ENCODE results near the gene CDCA3. TPM values are rescaled to one million over a fixed set of nuclear protein-coding genes. Genes with fewer than 3 reads are reported as not detected.

CDCA3 gene
- total RNA-seq, 4 donors from 2014 or later, result 0.25 to 4.4 (median 0.65) TPM

DNA sequence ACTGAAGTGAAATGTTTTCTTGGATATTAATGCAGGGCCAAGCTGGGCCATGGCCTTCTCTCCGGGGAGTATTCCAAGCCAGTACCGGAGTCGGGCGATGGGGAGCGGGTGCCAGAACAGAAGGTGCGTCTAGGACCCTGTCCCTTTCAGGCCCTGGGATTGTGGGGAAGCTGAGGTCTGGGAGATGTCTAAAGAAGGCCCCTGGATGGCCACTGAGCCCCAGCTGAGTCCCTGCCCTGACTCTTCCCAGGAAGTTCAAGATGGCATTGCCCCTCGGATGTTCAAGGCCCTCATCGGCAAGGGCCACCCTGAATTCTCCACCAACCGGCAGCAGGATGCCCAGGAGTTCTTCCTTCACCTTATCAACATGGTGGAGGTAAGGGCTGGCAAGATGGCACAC lies 9.0 kb upstream of the CDCA3 start:
- intact Hi-C loops (cut with DNase I; ENCODE audit: low total_unique reads) (no loop called here), in situ Hi-C loops (cut with MboI; ENCODE audit: low sequenced_read_pairs in 4 of 4) (no loop called here)
- H3K4me3 ChIP-seq, result no peak overlapping the region
- DNase-seq (no peak), ATAC-seq (no peak)
- no peaks in the 10 kb centered on the region for H3K27me3 ChIP-seq
- peaks cover 0 to 98% of the 10 kb centered on the region in 2 donors for H3K36me3 ChIP-seq
- no peaks in the 10 kb centered on the region for H3K9me3 ChIP-seq
- no peak overlapping the region for H3K27ac ChIP-seq
- TF ChIP-seq POLR2A (IDR thresholded peaks at IDR 0.05), result no peak
- TF ChIP-seq, protein P1, sequence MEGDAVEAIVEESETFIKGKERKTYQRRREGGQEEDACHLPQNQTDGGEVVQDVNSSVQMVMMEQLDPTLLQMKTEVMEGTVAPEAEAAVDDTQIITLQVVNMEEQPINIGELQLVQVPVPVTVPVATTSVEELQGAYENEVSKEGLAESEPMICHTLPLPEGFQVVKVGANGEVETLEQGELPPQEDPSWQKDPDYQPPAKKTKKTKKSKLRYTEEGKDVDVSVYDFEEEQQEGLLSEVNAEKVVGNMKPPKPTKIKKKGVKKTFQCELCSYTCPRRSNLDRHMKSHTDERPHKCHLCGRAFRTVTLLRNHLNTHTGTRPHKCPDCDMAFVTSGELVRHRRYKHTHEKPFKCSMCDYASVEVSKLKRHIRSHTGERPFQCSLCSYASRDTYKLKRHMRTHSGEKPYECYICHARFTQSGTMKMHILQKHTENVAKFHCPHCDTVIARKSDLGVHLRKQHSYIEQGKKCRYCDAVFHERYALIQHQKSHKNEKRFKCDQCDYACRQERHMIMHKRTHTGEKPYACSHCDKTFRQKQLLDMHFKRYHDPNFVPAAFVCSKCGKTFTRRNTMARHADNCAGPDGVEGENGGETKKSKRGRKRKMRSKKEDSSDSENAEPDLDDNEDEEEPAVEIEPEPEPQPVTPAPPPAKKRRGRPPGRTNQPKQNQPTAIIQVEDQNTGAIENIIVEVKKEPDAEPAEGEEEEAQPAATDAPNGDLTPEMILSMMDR (IDR thresholded peaks at IDR 0.05 in 4 of 5, conservative IDR thresholded peaks at IDR 0.05 in 1 of 5), result no peak
- no peaks in the 10 kb centered on the region for H3K4me1 ChIP-seq

DNA sequence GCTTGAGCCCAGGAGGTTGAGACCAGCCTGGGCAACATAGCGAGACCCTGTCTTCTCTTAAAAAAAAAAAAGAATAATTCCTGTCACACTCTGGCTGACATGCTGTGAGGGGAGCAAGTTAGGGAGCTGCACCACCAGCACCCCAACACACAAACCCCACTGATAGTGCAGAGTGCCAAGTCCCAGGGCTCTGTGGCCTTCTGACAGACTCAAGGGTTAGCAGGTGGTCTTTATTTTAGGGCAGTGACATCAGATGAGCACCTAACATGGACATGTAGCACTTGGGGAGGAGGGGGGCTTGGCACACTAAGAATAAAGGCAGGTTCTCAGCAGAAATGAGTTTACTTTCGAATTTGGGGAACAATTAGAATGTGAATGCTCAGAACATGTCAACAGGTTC lies 7.7 kb upstream of the CDCA3 start:
- no peak for DNase-seq
- no peak for ATAC-seq
- in situ Hi-C loops (cut with MboI; ENCODE audit: low sequenced_read_pairs in 4 of 4), result no loop called here
- Histone ChIP-seq H3K36me3 (peaks cover 0 to 85% of the 10 kb centered on the region in 2 donors), H3K27me3 (no peaks in the 10 kb centered on the region), H3K27ac (no peak overlapping the region), H3K4me1 (peaks cover under 1 to 3% of the 10 kb centered on the region in 2 donors), H3K9me3 (no peaks in the 10 kb centered on the region), H3K4me3 (no peak overlapping the region)
- no peak for TF ChIP-seq POLR2A (IDR thresholded peaks at IDR 0.05)
- intact Hi-C loops (cut with DNase I; ENCODE audit: low total_unique reads), result loop anchor here (10.0 kb wide), 1 partner anchor 304 kb away; the partner anchor contains the start of gene IFFO1

DNA sequence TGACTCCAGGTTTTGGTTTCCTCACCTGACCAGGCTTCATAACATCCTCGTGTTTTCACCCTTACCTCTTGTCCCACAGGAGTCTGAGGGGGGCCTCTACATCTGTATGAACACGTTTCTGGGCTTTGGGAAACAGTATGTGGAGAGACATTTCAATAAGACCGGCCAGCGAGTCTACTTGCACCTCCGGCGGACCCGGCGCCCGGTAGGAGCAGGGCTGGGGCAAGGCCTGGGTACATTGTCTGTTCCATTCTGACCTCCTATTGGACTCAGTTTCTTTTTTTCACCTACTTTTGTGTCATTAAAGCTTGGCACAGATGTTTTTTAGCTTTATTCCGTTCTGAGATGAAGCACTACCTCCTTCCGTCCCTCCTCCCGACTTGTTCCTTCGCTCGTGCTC lies 4.2 kb upstream of the CDCA3 start:
- no peak for DNase-seq
- H3K27ac ChIP-seq, result no peak overlapping the region
- no peak for ATAC-seq
- TF ChIP-seq POLR2A (IDR thresholded peaks at IDR 0.05), result no peak
- TF ChIP-seq, protein P1 (IDR thresholded peaks at IDR 0.05 in 4 of 5, conservative IDR thresholded peaks at IDR 0.05 in 1 of 5), result no peak
- no peak overlapping the region for H3K4me3 ChIP-seq
- peaks cover 0 to 50% of the 10 kb centered on the region in 2 donors for H3K36me3 ChIP-seq
- in situ Hi-C loops (cut with MboI; ENCODE audit: low sequenced_read_pairs in 4 of 4) (no loop called here), intact Hi-C loops (cut with DNase I; ENCODE audit: low total_unique reads) (loop anchor here (10.0 kb wide), 1 partner anchor 301 kb away; the partner anchor contains the start of gene IFFO1)
- no peaks in the 10 kb centered on the region for H3K27me3 ChIP-seq
- no peaks in the 10 kb centered on the region for H3K9me3 ChIP-seq
- peaks cover 13 to 17% of the 10 kb centered on the region in 2 donors for H3K4me1 ChIP-seq

DNA sequence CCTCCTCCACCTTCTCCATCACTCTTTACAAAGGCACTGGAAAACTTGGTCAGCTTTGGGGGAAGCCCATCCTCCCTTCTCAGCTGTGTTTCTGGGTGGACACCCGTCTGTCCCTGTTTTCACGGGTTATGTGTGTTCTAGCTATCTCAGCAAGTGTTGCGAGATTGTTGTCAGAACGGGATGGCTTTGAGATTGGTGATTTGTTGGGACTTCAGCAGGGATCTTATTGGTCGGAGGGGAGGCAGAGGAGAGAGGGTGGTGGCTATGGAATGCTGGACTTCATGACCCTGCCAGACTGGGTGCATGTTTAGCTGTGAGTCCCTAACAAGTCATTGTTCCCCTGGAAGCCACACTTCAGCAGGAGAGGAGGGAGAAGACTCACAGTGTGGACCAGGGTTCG lies 3.0 kb upstream of the CDCA3 start:
- no peak for DNase-seq
- TF ChIP-seq POLR2A (IDR thresholded peaks at IDR 0.05), result no peak
- TF ChIP-seq, protein P1 (IDR thresholded peaks at IDR 0.05 in 4 of 5, conservative IDR thresholded peaks at IDR 0.05 in 1 of 5), result no peak
- Histone ChIP-seq H3K36me3 (peaks cover 0 to 37% of the 10 kb centered on the region in 2 donors), H3K27ac (peak overlapping the region in 1 of 4 donors; percentile 96), H3K4me1 (peaks cover 13 to 17% of the 10 kb centered on the region in 2 donors), H3K27me3 (no peaks in the 10 kb centered on the region), H3K4me3 (no peak overlapping the region), H3K9me3 (no peaks in the 10 kb centered on the region)
- intact Hi-C loops (cut with DNase I; ENCODE audit: low total_unique reads) (loop anchor here (10.0 kb wide), 1 partner anchor 299 kb away; the partner anchor contains the start of gene IFFO1), in situ Hi-C loops (cut with MboI; ENCODE audit: low sequenced_read_pairs in 4 of 4) (no loop called here)
- no peak for ATAC-seq

DNA sequence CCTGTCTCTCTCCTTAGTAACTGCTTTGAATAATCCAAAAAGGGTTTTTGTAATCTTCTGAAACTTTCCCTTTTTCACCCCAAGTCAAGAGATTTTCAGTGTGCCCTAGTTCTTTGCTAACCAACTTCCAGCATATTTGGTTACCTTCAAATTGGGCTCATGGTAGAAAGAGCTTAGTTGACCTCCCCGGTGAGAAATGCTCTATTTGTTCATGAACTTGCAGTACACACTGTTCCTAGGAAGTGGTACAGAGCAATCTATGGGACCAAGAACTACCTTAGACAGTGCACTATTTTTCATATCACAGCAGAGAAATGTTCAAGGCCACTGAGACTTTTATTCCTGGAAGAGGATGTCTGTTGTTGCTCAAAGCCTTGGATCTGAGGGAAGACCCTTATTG lies 2.5 kb upstream of the CDCA3 start:
- no peak for ATAC-seq
- intact Hi-C loops (cut with DNase I; ENCODE audit: low total_unique reads), result loop anchor here (10.0 kb wide), 1 partner anchor 299 kb away; the partner anchor contains the start of gene IFFO1
- H3K4me1 ChIP-seq, result peaks cover 13 to 17% of the 10 kb centered on the region in 2 donors
- peaks cover 0 to 33% of the 10 kb centered on the region in 2 donors for H3K36me3 ChIP-seq
- no peak for DNase-seq
- peak overlapping the region; percentile 78 to 97 (median 92) for H3K27ac ChIP-seq
- in situ Hi-C loops (cut with MboI; ENCODE audit: low sequenced_read_pairs in 4 of 4), result no loop called here
- H3K4me3 ChIP-seq, result peak overlapping the region in 1 of 4 donors; percentile 68
- H3K27me3 ChIP-seq, result no peaks in the 10 kb centered on the region
- TF ChIP-seq, protein P1 (IDR thresholded peaks at IDR 0.05 in 4 of 5, conservative IDR thresholded peaks at IDR 0.05 in 1 of 5), result no peak
- no peak for TF ChIP-seq POLR2A (IDR thresholded peaks at IDR 0.05)
- no peaks in the 10 kb centered on the region for H3K9me3 ChIP-seq
